LNCAP (cell line): ENCODE measurements around the gene AP2B1.
A peak's percentile ranks its signal among the peaks of the same experiment; 100 is the strongest.

Experiments used
- CTCF ChIP-seq: fragments of 450-650 bp; IDR thresholded peaks from 2 replicates; pipeline ENCODE4 v1.5.1; 2017; ENCODE audit warnings: mild to moderate bottlenecking

AP2B1 gene

GRCh38 chr17:35578197-35578928 lies 8.8 kb upstream of the AP2B1 start, which contains the start of gene PEX12:
Gene PEX12 (minus strand): TSS chr17:35578571. CDS start chr17:35578021, 550 bp downstream.
- no peak for TF ChIP-seq CTCF

- no peak for TF ChIP-seq CTCF
Observed at GRCh38 chr17:35578929-35579432, 8.1 kb upstream of the AP2B1 start.

GRCh38 chr17:35584061-35584460 lies 3.1 kb upstream of the AP2B1 start:
- TF ChIP-seq CTCF = no peak

- TF ChIP-seq CTCF = no peak
Observed at GRCh38 chr17:35586569-35587073, 501 bp upstream of the AP2B1 start.

GRCh38 chr17:35588196-35588920 lies 1.2 kb downstream of the AP2B1 start:
- no peak for TF ChIP-seq CTCF

- TF ChIP-seq CTCF = no peak
Observed at GRCh38 chr17:35596072-35596471, 8.9 kb downstream of the AP2B1 start.

GRCh38 chr17:35596530-35597233 lies 9.6 kb downstream of the AP2B1 start:
- 0 out of 2 replicates have a peak, but pooled peaks have one; percentile 9 for TF ChIP-seq CTCF
